ENCODE measurements around the gene PROZ.
"Not testable (repeated sequence)": the region's sequence is repeated elsewhere in the genome, so short reads cannot be mapped to it uniquely, and the experiment has no call there.

PROZ gene, protein sequence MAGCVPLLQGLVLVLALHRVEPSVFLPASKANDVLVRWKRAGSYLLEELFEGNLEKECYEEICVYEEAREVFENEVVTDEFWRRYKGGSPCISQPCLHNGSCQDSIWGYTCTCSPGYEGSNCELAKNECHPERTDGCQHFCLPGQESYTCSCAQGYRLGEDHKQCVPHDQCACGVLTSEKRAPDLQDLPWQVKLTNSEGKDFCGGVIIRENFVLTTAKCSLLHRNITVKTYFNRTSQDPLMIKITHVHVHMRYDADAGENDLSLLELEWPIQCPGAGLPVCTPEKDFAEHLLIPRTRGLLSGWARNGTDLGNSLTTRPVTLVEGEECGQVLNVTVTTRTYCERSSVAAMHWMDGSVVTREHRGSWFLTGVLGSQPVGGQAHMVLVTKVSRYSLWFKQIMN

DNA sequence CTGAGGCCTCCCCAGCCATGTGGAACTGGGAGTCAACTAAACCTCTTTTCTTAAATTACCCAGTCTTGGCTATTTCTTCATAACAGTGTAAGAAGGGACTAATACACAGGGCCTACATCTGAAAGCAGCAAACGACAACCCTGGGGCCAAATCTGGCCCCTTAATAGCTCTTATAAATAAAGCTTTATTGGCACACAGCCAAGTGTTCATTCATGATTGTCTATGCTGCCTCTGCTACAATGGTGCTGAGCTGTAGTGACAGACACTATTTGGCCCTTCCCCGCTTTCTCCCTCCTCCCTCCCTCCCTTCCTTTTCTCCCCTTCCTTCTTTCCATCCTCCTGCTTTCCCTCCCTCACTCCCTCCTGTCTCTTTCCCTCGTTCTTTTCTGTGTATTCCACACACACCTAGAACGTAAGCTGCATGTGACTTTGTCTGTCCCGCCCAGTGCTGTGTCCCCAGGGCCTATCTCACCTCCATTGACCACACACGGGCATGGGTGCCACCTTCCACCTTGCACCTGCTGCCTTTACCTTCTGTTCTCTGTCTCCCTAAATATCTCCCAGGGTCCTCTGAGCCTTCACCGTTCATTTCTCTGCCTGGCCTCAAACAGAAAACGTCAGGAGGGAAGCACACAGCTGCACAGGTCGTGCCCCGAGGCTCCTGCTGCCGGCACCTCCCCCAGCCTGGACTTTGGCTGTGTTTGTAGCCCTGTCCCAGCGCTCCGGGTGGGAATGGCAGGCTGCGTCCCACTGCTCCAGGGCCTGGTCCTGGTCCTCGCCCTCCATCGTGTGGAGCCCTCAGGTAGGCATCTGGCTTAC is at the start of gene PROZ:
TSS of gene PROZ (plus strand) at position 720 of the 819 bp plus-strand sequence. CDS start at position 733, 13 bp downstream.
- no peak for DNase-seq (ENCODE audit: low read depth)

DNA sequence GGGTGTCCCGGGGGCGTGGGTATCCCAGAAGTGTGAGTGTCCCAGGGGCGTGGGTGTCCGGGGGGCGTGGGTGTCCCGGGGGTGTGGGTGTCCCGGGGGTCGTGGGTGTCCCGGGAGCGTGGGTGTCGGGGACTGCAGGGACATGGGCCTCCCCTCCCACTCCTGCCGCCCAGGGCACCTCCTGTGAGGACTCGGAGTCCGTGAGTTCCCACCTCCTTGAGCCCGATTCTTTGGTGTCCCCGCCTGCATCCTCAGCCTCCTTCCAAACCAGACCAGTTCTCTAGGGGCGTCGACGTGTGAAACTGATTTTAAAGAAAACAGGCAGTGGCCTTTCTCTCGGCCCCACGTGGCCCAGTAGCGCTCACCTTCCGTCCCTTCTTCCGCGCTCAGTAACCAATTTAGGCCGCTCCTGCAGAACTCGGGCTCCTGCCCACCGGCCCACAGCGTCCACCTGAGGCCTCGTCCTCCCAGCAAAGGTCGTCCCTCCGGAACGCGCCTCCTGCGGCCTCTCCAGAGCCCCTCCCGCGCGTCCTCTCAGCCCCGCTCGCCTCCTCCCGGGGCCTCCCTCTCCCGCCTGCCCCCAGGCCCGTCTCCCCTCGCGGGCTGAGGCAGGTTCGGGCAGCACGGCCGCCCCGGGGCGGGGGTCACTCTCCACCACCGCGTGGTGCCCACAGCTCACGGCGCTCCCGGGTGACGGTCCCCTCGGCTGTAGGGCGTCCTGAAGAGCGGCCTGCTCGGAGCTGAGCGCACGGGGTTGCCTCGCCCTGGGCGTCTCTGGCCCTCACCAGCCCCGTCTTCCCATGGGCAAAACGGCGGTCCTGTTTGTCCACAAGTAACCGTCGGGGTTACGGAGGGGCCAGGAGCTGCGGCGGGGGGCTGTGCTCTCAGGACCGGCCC is 49.0 kb upstream of the PROZ start:
- DNase-seq (ENCODE audit: low read depth), result no peak

DNA sequence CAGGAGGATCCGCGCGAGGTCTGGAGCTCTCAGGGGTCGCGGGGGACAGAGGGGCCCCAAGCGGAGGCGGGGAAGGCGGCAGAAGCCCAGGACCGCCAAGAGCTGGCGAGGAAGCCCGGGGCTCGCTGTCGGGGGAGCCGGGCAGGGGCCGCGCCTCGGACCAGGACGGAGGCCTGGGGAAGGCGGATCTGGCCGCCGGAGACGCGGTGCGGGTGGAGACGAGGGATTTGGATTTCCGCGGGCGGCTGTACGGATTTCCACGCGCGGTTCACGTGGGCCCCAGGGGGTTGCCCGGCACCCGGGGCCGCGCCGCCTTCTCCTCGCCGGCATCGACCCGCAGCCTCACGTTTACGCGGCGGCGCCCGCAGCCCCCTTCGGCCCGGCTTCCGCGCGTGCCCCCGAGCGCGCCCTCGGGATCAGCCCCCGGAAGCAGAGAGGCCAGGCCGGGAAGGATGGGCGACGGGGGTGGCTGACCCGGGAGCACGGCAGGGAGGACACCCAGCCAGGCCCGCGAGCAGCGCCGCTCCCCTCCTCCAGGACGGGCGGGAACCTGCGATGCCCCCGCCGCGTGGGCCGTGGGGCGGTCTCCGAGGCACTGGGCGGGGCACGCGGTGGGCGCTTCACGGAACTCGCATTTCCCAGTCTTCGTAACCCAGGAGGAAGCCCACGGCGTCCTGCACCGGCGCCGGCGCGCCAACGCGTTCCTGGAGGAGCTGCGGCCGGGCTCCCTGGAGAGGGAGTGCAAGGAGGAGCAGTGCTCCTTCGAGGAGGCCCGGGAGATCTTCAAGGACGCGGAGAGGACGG is 48.2 kb upstream of the PROZ start:
- DNase-seq (ENCODE audit: low read depth), result peak; percentile 48

DNA sequence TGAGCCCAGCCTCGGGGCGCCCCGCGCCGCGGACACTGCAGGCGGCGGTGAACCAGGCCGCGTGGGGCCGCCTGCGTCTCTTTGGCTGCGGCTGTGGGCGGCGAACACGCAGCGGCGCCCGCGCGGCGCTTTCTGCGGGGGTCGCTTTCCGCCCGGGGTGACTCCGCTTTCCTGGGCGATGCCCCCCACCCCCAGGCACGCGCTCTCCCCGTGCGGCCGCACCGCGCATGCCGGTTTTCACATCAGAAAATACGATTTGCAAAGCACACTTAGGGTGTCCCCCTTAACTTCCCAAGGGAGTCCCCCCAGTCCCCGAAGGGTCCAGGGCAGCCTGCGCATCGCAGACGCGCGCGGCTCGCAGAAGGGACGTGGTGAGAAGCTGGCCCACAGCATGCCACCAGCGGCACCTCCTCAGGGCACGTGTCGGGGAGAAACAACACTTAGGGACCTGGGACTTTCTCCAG is 47.6 kb upstream of the PROZ start:
- DNase-seq (ENCODE audit: low read depth), result peak; percentile 17

DNA sequence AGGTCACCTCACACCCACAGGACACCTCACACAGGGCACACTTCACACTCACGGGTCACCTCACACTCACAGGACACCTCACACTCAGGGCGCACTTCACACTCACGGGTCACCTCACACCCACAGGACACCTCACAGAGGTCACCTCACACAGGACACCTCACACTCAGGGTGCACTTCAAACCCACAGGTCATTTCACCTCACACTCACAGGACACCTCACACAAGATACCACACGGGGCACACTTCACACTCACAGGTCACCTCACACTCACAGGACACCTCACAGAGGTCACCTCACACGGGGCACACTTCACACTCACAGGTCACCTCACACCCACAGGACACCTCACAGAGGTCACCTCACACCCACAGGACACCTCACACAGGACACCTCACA is 46.6 kb upstream of the PROZ start:
- not testable (repeated sequence) for DNase-seq (ENCODE audit: low read depth)

DNA sequence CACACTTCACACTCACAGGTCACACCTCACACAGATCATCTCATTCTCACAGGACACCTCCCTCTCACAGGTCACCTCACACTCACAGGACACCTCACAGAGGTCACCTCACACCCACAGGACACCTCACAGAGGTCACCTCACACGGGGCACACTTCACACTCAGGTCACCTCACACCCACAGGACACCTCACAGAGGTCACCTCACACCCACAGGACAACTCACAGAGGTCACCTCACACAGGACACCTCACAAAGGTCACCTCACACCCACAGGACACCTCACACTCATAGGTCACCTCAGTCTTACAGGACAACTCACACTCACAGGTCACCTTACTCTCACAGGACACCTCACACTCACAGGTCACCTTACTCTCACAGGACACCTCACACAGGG is 46.0 kb upstream of the PROZ start:
- not testable (repeated sequence) for DNase-seq (ENCODE audit: low read depth)

DNA sequence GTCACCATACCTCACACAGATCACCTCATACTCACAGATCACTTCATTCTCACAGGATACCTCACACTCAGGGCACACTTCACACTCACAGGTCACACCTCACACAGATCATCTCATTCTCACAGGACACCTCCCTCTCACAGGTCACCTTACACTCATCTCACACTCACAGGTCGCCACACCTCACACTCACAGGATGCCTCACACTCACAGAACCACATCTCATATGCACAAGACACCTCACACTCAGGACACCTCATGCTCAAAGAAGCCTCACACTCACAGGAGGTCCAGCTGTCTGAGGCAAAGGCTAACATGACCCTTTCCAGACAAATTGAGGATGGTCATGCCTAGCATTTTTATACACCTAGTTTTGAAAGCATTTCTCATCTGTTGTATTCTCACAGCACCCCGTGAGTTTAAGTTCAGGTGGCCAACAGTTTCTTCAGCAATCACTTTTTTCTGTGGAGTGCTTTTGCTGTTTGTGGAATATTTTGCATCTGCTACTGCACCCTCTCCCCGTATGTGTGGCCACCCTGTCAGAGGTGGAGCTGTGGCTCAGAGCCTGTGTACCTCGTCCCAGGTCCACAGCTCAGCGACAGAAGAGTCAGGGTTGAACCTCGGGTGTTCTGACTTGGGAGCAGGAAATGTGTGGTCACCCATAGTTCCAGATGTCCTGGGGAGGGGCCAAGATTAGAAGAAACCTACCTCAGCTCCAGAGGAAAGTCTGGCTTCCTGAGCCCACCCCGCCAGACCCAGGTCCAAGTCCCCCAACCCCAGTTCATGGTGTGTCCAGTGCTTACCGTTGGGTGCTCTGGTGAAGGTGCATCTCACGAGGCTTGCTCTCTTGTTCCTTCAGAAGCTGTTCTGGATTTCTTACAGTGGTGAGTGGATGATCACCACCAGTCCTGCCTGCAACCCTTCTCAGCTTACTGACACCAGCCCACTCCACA is 45.3 kb upstream of the PROZ start:
- DNase-seq (ENCODE audit: low read depth), result no peak

DNA sequence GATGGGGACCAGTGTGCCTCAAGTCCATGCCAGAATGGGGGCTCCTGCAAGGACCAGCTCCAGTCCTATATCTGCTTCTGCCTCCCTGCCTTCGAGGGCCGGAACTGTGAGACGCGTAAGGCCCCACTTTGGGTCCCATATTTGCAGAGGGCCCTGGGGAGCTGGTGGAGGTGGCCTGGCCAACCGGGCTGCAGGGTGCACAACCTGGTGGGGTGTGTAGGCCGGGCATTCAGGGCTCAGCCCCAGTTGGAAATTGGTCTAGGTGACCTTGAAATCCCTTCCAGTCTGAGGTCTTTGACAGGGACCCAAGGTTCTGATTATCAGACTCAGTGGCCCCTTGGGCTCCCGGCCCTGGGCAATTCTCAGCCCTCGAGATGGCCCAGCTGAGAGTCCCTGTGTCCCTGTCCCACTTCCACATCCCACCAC is 44.6 kb upstream of the PROZ start:
- no peak for DNase-seq (ENCODE audit: low read depth)

DNA sequence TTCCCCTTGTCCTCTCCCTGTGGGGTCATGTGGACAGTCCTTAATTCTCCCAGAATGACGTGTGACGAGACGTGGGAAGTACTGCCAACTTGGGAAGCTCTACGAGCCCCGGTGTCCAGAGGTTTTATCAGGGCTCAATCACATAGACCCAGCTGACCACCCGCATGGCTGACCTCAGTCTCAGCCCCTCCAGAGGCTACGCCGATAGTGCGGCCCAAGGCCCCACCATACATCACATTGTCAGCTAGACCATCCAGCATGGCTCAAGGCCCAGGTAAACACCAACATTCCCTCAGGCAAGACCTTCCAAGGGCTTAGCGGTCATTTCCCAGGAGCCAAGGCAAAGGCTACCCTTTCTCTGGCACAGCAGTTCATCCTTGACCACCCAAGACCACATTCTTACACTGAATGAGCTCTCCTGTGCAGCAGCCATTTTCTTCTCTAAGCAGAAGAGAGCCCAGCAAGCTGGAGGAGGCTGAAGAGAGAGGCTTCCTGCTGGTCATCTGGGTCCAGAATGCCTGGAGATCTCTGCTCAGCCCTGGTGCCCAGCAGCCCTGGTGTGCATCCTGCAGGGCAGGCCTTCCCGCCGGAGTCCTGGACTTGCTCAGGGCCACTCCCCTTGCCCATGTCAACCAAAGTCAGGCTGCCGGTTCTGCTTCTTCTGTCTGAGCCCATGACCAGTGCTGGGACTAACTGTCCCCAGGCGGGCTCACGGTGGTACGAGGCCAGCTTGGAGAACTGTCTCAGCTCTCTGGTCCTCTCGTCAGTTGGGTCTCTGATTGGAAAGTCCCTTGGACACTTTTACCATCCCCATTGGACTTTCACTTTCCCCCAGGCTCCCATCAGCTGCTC is 43.7 kb upstream of the PROZ start:
- no peak for DNase-seq (ENCODE audit: low read depth)

DNA sequence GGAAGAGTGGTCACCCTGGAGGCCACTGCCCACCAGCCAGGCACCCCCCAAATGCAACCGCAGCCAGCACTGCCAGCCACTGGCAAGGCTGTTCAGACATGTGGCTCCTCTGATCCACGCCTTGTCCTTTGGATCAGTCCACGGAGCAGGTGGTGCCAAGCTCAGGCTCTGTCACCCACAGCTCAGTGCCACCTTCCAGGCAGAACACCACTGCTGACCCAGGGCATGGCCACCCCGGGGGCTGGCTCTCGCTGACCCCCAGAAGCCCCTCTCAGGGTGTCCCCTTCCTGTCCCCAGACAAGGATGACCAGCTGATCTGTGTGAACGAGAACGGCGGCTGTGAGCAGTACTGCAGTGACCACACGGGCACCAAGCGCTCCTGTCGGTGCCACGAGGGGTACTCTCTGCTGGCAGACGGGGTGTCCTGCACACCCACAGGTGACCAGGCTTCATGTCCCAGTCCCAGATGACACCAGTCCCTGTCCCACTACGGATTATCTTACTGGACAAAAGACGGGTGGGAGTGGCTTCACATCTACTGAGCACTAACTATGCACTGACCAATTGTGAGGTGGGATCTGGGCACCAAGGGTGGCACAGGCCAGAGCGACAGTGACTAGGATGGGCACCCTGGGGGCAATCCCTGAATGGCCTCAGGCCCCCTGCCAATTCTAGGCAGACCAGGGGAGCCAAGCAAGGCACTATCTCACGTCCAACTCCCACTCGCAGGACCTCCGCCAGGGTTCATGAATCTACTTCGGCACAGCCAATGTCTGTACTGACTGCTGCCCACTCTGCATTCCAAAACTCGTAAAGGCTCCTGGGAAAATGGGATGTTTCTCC is 42.9 kb upstream of the PROZ start:
- DNase-seq (ENCODE audit: low read depth), result no peak

DNA sequence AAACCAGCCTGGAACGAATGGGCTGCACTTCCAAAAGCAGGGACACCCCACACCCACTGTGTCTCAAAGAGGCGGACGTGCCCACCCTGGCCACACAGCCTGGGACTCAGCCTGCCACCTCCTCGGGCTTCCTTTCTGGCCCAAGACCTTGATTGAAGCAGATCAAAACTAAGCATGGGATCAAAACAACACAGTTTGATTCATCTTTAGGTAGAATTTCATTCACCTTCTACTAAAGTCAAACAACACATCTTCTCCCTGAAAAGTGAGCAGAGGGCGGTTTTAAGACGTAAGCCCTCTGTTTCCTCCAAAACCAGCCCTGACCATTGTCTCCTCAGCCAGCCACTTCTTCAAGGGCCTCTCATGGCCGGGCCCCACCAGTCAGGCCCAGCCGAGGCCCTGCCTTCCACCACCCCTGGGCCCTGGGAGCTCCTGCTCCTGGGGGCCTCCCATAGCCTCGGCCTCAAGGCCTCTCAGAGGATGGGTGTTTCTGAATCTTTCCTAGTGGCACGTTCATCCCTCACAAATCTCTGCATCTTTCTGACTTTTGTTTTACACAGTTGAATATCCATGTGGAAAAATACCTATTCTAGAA is 42.1 kb upstream of the PROZ start:
- DNase-seq (ENCODE audit: low read depth), result no peak

DNA sequence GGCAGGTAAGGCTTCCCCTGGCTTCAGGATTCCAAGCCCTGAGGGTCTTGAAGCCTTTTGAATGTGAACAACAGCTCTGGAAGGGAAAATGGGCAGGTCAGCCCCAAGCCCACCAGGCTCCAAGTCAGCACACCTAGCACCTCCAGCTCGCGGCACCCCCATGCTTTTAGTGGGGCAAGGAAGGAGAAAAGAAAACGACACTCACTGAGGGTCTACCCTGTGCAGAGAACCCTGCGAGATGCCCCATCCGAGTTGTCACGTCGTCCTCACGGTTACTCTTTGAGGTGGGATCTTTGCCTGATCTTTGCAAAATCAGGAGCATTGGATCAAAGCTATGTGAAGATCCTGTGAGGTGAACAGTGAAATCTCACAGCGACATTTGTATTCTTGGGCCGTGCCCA is 41.6 kb upstream of the PROZ start:
- DNase-seq (ENCODE audit: low read depth), result no peak

DNA sequence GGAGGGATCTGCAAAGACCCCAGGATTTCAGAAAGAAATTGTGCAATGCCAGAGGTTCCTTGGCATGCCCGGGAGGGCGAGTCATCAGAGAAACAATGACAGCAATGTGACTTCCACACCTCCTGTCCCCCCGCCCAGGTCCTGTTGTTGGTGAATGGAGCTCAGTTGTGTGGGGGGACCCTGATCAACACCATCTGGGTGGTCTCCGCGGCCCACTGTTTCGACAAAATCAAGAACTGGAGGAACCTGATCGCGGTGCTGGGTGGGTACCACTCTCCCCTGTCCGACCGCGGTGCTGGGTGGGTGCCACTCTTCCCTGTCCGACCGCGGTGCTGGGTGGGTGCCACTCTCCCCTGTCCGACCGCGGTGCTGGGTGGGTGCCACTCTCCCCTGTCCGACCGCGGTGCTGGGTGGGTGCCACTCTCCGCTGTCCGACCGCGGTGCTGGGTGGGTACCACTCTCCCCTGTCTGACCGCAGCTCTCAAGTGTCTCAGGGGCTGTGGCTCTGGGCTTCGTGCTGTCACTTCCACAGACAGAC is 41.0 kb upstream of the PROZ start:
- no peak for DNase-seq (ENCODE audit: low read depth)

DNA sequence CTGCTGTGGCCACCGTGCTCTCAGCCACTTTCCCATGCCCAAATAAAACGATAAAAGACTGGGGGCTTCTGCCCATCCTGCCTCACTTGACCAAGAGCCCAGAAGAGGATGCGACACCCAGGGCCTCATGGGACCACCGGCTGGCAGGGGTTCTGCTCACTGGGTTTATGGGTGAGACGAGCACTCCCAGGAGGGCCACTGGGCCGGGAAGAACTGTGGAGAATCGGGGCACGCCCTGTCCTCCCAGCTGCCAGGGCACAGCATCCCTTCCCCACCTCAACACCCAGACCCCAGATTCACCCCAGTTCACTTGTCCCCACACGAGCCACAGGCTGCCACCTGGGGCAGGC is 40.6 kb upstream of the PROZ start:
- no peak for DNase-seq (ENCODE audit: low read depth)

DNA sequence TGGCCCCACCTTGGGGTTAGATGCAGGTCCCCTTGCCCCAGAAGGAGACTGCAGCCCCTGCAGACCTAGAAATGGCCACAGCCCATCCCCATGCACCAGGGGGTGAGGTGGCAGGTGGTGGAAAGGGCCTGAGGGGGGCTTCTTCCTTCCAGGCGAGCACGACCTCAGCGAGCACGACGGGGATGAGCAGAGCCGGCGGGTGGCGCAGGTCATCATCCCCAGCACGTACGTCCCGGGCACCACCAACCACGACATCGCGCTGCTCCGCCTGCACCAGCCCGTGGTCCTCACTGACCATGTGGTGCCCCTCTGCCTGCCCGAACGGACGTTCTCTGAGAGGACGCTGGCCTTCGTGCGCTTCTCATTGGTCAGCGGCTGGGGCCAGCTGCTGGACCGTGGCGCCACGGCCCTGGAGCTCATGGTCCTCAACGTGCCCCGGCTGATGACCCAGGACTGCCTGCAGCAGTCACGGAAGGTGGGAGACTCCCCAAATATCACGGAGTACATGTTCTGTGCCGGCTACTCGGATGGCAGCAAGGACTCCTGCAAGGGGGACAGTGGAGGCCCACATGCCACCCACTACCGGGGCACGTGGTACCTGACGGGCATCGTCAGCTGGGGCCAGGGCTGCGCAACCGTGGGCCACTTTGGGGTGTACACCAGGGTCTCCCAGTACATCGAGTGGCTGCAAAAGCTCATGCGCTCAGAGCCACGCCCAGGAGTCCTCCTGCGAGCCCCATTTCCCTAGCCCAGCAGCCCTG is 40.0 kb upstream of the PROZ start:
- no peak for DNase-seq (ENCODE audit: low read depth)

DNA sequence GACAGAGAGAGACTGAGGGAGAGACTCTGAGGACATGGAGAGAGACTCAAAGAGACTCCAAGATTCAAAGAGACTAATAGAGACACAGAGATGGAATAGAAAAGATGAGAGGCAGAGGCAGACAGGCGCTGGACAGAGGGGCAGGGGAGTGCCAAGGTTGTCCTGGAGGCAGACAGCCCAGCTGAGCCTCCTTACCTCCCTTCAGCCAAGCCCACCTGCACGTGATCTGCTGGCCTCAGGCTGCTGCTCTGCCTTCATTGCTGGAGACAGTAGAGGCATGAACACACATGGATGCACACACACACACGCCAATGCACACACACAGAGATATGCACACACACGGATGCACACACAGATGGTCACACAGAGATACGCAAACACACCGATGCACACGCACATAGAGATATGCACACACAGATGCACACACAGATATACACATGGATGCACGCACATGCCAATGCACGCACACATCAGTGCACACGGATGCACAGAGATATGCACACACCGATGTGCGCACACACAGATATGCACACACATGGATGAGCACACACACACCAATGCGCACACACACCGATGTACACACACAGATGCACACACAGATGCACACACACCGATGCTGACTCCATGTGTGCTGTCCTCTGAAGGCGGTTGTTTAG is 39.2 kb upstream of the PROZ start:
- no peak for DNase-seq (ENCODE audit: low read depth)

All from stimulated activated CD8-positive, alpha-beta memory T cell treated with anti-CD3 and anti-CD28 coated beads, Interleukin-12 subunit alpha, Interleukin-12 subunit beta, amount 100 ng/mL, for 4 hours (primary cell).